K562 (cell line): ENCODE results near the gene ITK. TPM values are rescaled to one million over a fixed set of nuclear protein-coding genes. Genes with fewer than 3 reads are reported as not detected.
A peak's percentile ranks its signal among the peaks of the same experiment; 100 is the strongest.

Source experiments
- BDP1 ChIP-seq: IDR thresholded peaks from 3 replicates; pipeline ENCODE4 v1.6.1; 2011; ENCODE audit not compliant: insufficient read length, insufficient read depth
- C11orf30 ChIP-seq: fragments of 450-650 bp; IDR thresholded peaks from 2 replicates; pipeline ENCODE4 v1.6.1; 2016; ENCODE audit warnings: low read depth, mild to moderate bottlenecking
- CSDE1 ChIP-seq, 2 experiments: fragments of 450-650 bp; IDR thresholded peaks; 2 replicates each; pipeline ENCODE4 v1.6.1; 2016; ENCODE audit warnings: mild to moderate bottlenecking in 1 of 2
- EP300 ChIP-seq: IDR thresholded peaks from 2 replicates; pipeline ENCODE4 v1.6.1; 2012; ENCODE audit warnings: low read length, improper control_type of control experiment
- HDAC1 ChIP-seq, 2 experiments: fragments of 450-650 bp; IDR thresholded peaks; 2 replicates each; pipeline ENCODE4 v1.6.1; 2016 to 2017; ENCODE audit warnings: inconsistent platforms in 1 of 2, mild to moderate bottlenecking in 1 of 2, moderate library complexity in 1 of 2
- HNRNPUL1 ChIP-seq: fragments of 200-400 bp; formaldehyde crosslinking; IDR thresholded peaks from 2 replicates; pipeline ENCODE4 v1.6.1; 2017; ENCODE audit warnings: low read length
- KDM1A ChIP-seq, 2 experiments: fragments of 450-650 bp; IDR thresholded peaks; 2 replicates each; pipeline ENCODE4 v1.6.1; 2016; ENCODE audit warnings: mild to moderate bottlenecking in 2 of 2
- L3MBTL2 ChIP-seq: fragments of 450-650 bp; IDR thresholded peaks from 2 replicates; pipeline ENCODE4 v1.6.1; 2016; ENCODE audit warnings: mild to moderate bottlenecking, moderate library complexity
- NCOR1 ChIP-seq: fragments of 450-650 bp; IDR thresholded peaks from 2 replicates; pipeline ENCODE4 v1.6.1; 2016; ENCODE audit warnings: mild to moderate bottlenecking, moderate library complexity
- PHB2 ChIP-seq: fragments of 450-650 bp; IDR thresholded peaks from 2 replicates; pipeline ENCODE4 v1.6.1; 2017; ENCODE audit warnings: low read depth
- SMARCE1 ChIP-seq: fragments of 450-650 bp; IDR thresholded peaks from 2 replicates; pipeline ENCODE4 v1.7.1; 2016; ENCODE audit warnings: mild to moderate bottlenecking
- SRSF1 ChIP-seq: fragments of 200-400 bp; formaldehyde crosslinking; IDR thresholded peaks from 2 replicates; pipeline ENCODE4 v1.6.1; 2017; ENCODE audit warnings: mild to moderate bottlenecking, low read depth, low read length, moderate library complexity
- SRSF7 ChIP-seq: fragments of 200-400 bp; formaldehyde crosslinking; optimal IDR thresholded peaks from 2 replicates; pipeline ENCODE3; 2017; ENCODE audit warnings: mild to moderate bottlenecking, low read depth, low read length
- TAL1 ChIP-seq: fragments of 450-650 bp; IDR thresholded peaks from 2 replicates; pipeline ENCODE4 v1.6.1; 2016; ENCODE audit warnings: mild to moderate bottlenecking
- TCF7 ChIP-seq: sonication (generic); IDR thresholded peaks from 2 replicates; pipeline ENCODE4 v1.6.1; 2016; ENCODE audit warnings: antibody characterized with exemption, borderline replicate concordance
- TCF7L2 ChIP-seq: fragments of 150-350 bp; IDR thresholded peaks from 2 replicates; pipeline ENCODE4 v1.6.1; 2016; ENCODE audit warnings: low read depth, mild to moderate bottlenecking, low read length, moderate library complexity
- ZSCAN32 ChIP-seq: fragments of 450-650 bp; formaldehyde crosslinking; IDR thresholded peaks from 2 replicates; pipeline ENCODE4 v1.4.0; 2020; ENCODE audit warnings: mild to moderate bottlenecking, moderate library complexity
- polyA plus RNA-seq, 8 experiments: library from polyadenylated mRNA; depleted of rRNA in 4 of 8; stranded (reverse) in 5 of 8; unstranded in 3 of 8; fragments of >200 nt; fragmentation: Nextera tagmentation in 2 of 8; fragmentation: Illumina TruSeq in 1 of 8; extraction: Ambion mirVana in 2 of 8; extraction: Trizol in 1 of 8; gene quantifications; 2 replicates each; pipeline versions ENCODE4 v1.2.1 to v1.2.3, GENCODE V29; 2011 to 2014; ENCODE audit warnings: inconsistent platforms in 1 of 8, missing spikeins in 1 of 8
- total RNA-seq, 7 experiments: library from RNA; depleted of rRNA in 6 of 7; stranded (reverse); fragments of >200 nt in 6 of 7; fragmentation: Illumina TruSeq in 2 of 7; extraction: Trizol in 2 of 7; gene quantifications; 2 replicates each; pipeline versions ENCODE4 v1.2.1 to v1.2.3, GENCODE V29; 2011 to 2021; ENCODE audit warnings: low replicate concordance in 1 of 7
- TF ChIP-seq, protein P1 (sequence below): sonication (generic); formaldehyde crosslinking; IDR thresholded peaks from 2 replicates; pipeline ENCODE4 v1.8.1; 2023; ENCODE audit warnings: mild to moderate bottlenecking, missing genetic modification reagents
- TF ChIP-seq, protein P2 (sequence below): sonication (generic); formaldehyde crosslinking; IDR thresholded peaks from 2 replicates; pipeline ENCODE4 v1.8.0; 2022; ENCODE audit warnings: mild to moderate bottlenecking, missing genetic modification reagents
- TF ChIP-seq, protein P3 (sequence below): fragments of 450-650 bp; conservative IDR thresholded peaks from 2 replicates; pipeline ENCODE4 v1.6.1; 2016; ENCODE audit warnings: missing genetic modification characterization, low read depth, mild to moderate bottlenecking, control low read depth, missing compliant biosample characterization
- TF ChIP-seq, protein P4 (sequence below): fragments of 450-650 bp; IDR thresholded peaks from 2 replicates; pipeline ENCODE4 v1.7.1; 2018; ENCODE audit warnings: mild to moderate bottlenecking, low read depth; ENCODE audit not compliant: partially characterized antibody

The ITK gene
- total and polyA plus RNA-seq, 9 of the 15 experiments (the other 6 are each of a cell fraction or from before 2014, with no cell fraction given) = 0.04 to 0.75 TPM; not detected in 7

DNA sequence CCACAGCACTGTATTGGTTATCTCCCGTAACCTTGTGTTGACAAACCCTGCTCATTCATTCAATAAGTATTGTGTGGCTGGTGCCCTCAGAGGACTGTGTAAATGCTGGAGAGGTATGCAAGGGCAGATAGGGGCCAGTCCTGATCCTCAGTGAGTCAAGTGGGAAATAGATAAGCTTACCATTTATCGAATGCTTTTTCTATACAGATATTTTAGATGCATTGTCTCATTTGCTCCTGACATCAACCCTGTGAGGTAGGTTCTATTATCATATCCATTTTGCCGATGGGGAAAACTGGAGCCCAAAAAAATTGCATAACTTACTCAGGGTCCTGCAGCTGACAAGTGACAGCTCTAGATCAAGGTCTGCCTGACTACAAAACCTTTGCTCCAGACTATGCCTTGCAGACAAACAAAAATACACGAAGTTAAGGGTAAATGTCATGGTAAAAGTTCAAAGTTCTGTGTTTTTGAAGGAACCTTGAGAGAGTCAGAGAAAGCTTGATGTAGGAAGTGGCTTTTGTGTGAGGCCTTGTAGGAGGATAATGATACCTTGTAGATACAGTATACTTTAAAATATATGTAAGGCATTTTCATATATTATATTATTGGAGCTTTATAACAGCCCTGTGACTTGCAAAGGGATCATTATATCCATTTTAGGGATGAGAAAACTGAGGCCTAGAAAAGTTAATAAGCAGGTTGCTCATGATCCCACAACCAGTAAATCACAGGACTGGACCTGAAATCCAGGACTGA lies 107.9 kb downstream of the ITK start (continued):
- TF ChIP-seq, protein P1, sequence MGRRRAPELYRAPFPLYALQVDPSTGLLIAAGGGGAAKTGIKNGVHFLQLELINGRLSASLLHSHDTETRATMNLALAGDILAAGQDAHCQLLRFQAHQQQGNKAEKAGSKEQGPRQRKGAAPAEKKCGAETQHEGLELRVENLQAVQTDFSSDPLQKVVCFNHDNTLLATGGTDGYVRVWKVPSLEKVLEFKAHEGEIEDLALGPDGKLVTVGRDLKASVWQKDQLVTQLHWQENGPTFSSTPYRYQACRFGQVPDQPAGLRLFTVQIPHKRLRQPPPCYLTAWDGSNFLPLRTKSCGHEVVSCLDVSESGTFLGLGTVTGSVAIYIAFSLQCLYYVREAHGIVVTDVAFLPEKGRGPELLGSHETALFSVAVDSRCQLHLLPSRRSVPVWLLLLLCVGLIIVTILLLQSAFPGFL = no peak
- TF ChIP-seq TCF7L2 (no peak), BDP1 (no peak), ZSCAN32 (CRISPR knock-in tag) (no peak), NCOR1 (peak; percentile 62; the same call in 1 of the 2 replicates), KDM1A (IDR thresholded peaks at IDR 0.05) (no peak), PHB2 (no peak), SMARCE1 (no peak), HNRNPUL1 (no peak), TAL1 (peak; percentile 82), L3MBTL2 (no peak), C11orf30 (no peak), TCF7 (no peak), CSDE1 (IDR thresholded peaks at IDR 0.05) (no peak), EP300 (peak; percentile 23; the same call in 1 of the 2 replicates), HDAC1 (IDR thresholded peaks at IDR 0.05) (no peak), SRSF1 (no peak), SRSF7 (no peak)
- TF ChIP-seq, protein P2, sequence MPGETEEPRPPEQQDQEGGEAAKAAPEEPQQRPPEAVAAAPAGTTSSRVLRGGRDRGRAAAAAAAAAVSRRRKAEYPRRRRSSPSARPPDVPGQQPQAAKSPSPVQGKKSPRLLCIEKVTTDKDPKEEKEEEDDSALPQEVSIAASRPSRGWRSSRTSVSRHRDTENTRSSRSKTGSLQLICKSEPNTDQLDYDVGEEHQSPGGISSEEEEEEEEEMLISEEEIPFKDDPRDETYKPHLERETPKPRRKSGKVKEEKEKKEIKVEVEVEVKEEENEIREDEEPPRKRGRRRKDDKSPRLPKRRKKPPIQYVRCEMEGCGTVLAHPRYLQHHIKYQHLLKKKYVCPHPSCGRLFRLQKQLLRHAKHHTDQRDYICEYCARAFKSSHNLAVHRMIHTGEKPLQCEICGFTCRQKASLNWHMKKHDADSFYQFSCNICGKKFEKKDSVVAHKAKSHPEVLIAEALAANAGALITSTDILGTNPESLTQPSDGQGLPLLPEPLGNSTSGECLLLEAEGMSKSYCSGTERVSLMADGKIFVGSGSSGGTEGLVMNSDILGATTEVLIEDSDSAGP (CRISPR knock-in tag) = no peak
- TF ChIP-seq, protein P3, sequence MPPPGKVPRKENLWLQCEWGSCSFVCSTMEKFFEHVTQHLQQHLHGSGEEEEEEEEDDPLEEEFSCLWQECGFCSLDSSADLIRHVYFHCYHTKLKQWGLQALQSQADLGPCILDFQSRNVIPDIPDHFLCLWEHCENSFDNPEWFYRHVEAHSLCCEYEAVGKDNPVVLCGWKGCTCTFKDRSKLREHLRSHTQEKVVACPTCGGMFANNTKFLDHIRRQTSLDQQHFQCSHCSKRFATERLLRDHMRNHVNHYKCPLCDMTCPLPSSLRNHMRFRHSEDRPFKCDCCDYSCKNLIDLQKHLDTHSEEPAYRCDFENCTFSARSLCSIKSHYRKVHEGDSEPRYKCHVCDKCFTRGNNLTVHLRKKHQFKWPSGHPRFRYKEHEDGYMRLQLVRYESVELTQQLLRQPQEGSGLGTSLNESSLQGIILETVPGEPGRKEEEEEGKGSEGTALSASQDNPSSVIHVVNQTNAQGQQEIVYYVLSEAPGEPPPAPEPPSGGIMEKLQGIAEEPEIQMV (tag) = no peak
- TF ChIP-seq, protein P4, sequence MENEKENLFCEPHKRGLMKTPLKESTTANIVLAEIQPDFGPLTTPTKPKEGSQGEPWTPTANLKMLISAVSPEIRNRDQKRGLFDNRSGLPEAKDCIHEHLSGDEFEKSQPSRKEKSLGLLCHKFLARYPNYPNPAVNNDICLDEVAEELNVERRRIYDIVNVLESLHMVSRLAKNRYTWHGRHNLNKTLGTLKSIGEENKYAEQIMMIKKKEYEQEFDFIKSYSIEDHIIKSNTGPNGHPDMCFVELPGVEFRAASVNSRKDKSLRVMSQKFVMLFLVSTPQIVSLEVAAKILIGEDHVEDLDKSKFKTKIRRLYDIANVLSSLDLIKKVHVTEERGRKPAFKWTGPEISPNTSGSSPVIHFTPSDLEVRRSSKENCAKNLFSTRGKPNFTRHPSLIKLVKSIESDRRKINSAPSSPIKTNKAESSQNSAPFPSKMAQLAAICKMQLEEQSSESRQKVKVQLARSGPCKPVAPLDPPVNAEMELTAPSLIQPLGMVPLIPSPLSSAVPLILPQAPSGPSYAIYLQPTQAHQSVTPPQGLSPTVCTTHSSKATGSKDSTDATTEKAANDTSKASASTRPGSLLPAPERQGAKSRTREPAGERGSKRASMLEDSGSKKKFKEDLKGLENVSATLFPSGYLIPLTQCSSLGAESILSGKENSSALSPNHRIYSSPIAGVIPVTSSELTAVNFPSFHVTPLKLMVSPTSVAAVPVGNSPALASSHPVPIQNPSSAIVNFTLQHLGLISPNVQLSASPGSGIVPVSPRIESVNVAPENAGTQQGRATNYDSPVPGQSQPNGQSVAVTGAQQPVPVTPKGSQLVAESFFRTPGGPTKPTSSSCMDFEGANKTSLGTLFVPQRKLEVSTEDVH = no peak
